ENCODE measurements around the gene MYO5A. TPM values are rescaled to one million over a fixed set of nuclear protein-coding genes. Genes with fewer than 3 reads are reported as not detected.

MYO5A gene
- total RNA-seq, 2 experiments from 2014 or later: 19.2 to 22.6 TPM

DNA sequence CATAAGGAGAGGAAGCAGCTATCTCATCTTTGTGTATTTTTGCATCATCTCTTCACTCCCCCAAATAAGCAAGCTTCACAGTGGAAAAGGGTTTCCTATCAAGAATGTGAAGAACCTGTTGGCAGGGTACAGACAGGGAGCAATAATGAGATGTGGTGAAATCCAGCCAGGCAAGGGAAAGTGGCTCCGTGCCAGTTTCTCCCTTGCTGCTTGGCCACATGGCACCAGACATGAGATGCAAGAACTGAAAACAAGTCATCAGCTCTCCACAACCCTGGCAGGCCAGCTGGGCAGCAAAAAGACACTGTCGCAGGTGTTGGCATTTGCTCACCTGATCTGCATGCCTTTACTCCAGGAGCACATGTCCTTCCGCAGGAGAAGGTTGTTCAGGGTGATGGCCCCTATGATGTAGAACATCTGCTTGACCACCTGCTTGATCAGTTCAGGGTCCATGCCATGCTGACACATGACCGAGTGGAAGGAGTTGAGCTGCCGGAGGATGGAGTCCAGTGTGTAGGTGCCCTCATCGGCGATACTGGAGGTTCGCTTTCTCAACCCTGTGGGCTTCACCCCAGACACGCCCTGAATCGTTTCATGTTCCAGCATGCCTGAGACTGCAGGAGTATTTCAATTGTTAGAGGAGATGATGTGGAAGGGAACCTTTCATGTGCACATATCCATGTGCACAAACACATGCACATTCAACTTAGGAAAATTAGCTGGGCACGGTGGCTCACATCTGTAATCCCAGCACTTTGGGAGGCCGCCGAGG, 209.8 kb downstream of the MYO5A start:
- CTCF ChIA-PET: interaction anchor here (0.7 to 2.3 kb wide), 4 partner anchors 9 to 62 kb away, joined by 3 to 7 read pairs (median 4); no protein-coding TSS in a partner anchor
- POLR2A ChIA-PET: no interaction called here
- DNase-seq: no peak
- Mint-ChIP-seq H3K4me1 (ENCODE audit: low read depth) (no peaks in the 10 kb centered on the region), H3K27ac (no peak overlapping the region), H3K4me3 (no peak overlapping the region), H3K27me3 (no peaks in the 10 kb centered on the region), H3K36me3 (ENCODE audit: low read depth) (peaks cover 21% of the 10 kb centered on the region), H3K9me3 (no peaks in the 10 kb centered on the region)
- TF ChIP-seq, protein P1, sequence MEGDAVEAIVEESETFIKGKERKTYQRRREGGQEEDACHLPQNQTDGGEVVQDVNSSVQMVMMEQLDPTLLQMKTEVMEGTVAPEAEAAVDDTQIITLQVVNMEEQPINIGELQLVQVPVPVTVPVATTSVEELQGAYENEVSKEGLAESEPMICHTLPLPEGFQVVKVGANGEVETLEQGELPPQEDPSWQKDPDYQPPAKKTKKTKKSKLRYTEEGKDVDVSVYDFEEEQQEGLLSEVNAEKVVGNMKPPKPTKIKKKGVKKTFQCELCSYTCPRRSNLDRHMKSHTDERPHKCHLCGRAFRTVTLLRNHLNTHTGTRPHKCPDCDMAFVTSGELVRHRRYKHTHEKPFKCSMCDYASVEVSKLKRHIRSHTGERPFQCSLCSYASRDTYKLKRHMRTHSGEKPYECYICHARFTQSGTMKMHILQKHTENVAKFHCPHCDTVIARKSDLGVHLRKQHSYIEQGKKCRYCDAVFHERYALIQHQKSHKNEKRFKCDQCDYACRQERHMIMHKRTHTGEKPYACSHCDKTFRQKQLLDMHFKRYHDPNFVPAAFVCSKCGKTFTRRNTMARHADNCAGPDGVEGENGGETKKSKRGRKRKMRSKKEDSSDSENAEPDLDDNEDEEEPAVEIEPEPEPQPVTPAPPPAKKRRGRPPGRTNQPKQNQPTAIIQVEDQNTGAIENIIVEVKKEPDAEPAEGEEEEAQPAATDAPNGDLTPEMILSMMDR (IDR thresholded peaks at IDR 0.05): no peak
- intact Hi-C loops (cut with micrococcal nuclease): no loop called here
- no peak for ATAC-seq

- TF ChIP-seq, protein P1 (IDR thresholded peaks at IDR 0.05): no peak
- intact Hi-C loops (cut with micrococcal nuclease): no loop called here
- no peak for ATAC-seq
- DNase-seq: no peak
- Mint-ChIP-seq H3K4me3 (no peak overlapping the region), H3K9me3 (no peaks in the 10 kb centered on the region), H3K27ac (no peak overlapping the region), H3K4me1 (ENCODE audit: low read depth) (no peaks in the 10 kb centered on the region), H3K27me3 (no peaks in the 10 kb centered on the region), H3K36me3 (ENCODE audit: low read depth) (peaks cover 21% of the 10 kb centered on the region)
- ChIA-PET POLR2A (no interaction called here), CTCF (interaction anchor here (1.1 to 2.3 kb wide), 5 partner anchors 8 to 414 kb away, joined by 3 to 7 read pairs (median 4); no protein-coding TSS in a partner anchor)
Observed at GRCh38 chr15:52317688-52318087, 211.0 kb downstream of the MYO5A start.

GRCh38 chr15:52317022-52317421, 211.7 kb downstream of the MYO5A start:
- Mint-ChIP-seq H3K4me3 (no peak overlapping the region), H3K36me3 (ENCODE audit: low read depth) (peaks cover 21% of the 10 kb centered on the region), H3K4me1 (ENCODE audit: low read depth) (no peaks in the 10 kb centered on the region), H3K9me3 (no peaks in the 10 kb centered on the region), H3K27ac (no peak overlapping the region), H3K27me3 (no peaks in the 10 kb centered on the region)
- ATAC-seq (no peak), DNase-seq (no peak)
- ChIA-PET CTCF (interaction anchor here (1.2 to 2.3 kb wide), 4 partner anchors 11 to 415 kb away, joined by 3 to 7 read pairs (median 4); no protein-coding TSS in a partner anchor), POLR2A (no interaction called here)
- TF ChIP-seq, protein P1 (IDR thresholded peaks at IDR 0.05): no peak
- intact Hi-C loops (cut with micrococcal nuclease): no loop called here

DNA sequence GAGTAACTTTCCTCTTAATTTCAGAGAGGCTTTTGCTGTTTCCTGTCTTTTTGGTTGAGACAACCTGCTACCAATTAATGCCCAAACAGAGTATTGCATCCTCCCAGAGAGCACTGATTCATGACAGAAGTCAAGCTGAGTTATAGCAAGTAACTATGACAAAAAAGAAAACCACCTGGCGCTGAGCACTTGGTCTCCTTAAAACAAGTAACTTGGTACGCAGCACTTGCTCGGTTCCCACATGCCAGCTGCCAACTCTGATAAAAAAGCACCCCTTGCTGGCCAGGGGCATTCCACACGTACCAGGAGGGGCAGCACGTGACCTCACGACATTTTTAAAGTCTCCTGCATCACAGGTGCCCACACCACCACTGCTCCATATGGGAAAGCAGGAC, 219.5 kb downstream of the MYO5A start:
- Mint-ChIP-seq H3K4me1 (ENCODE audit: low read depth) (no peaks in the 10 kb centered on the region), H3K9me3 (no peaks in the 10 kb centered on the region), H3K36me3 (ENCODE audit: low read depth) (peaks cover 5% of the 10 kb centered on the region), H3K27ac (no peak overlapping the region), H3K27me3 (no peaks in the 10 kb centered on the region), H3K4me3 (no peak overlapping the region)
- ChIA-PET CTCF (interaction anchor here (1.0 to 1.8 kb wide), 3 partner anchors 9 to 53 kb away, joined by 3 to 5 read pairs (median 3); no protein-coding TSS in a partner anchor), POLR2A (interaction anchor here (1.4 kb wide), 1 partner anchor 17 kb away, joined by 3 read pairs; no protein-coding TSS in a partner anchor)
- intact Hi-C loops (cut with micrococcal nuclease): no loop called here
- DNase-seq (no peak), ATAC-seq (no peak)
- TF ChIP-seq, protein P1 (IDR thresholded peaks at IDR 0.05): no peak

Data from activated CD8-positive, alpha-beta T cell treated with anti-CD3 and anti-CD28 coated beads for 36 hours (primary cell).